Activated CD4-positive, alpha-beta T cell treated with anti-CD3 and anti-CD28 coated beads, Interleukin-2, amount 50 U/mL, for 48 hours (primary cell): ENCODE results near the gene SUPT20HL1.
"Not testable (repeated sequence)": the region's sequence is repeated elsewhere in the genome, so short reads cannot be mapped to it uniquely, and the experiment has no call there.

Experiments used
- DNase-seq, 2 experiments: peaks; one replicate each; pipeline ENCODE4 v3.0.0-alpha.2; 2020

The SUPT20HL1 gene

GRCh38 chrX:24360272-24360671 is at the start of gene SUPT20HL1:
SUPT20HL1 (plus strand) TSS chrX:24360639; CDS start chrX:24362761, 2,122 bp downstream.
- DNase-seq = no peak

- DNase-seq = not testable (repeated sequence)
These were observed 49.5 kb upstream of the SUPT20HL1 start for GRCh38 chrX:24310916-24311315.

GRCh38 chrX:24311507-24312248 is 48.8 kb upstream of the SUPT20HL1 start:
- DNase-seq = not testable (repeated sequence)

GRCh38 chrX:24312249-24312607 is 48.2 kb upstream of the SUPT20HL1 start:
- not testable (repeated sequence) for DNase-seq

GRCh38 chrX:24314019-24314635 is 46.3 kb upstream of the SUPT20HL1 start, which contains the start of gene SUPT20HL2:
SUPT20HL2 (minus strand) TSS chrX:24314069; CDS start chrX:24313315, 754 bp downstream.
- DNase-seq = no peak

DNA sequence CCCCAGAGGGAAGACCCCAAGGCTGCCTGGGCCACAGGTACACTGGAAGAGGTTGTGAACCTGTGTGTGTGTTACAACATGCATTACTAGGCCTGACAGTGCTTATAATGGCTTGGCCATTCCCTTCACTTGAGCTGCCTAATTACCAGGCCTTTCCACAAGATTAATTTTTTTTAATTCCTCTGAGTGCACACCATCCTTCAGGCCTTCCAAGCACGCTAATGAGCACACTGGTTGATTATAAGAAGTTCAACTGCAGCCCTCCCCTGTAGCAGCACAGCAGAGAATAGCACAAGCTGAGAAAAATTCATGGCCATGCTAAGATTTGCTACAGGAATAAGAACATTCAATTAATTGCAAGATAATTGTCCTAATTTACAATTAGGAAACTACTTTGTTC is 44.3 kb upstream of the SUPT20HL1 start:
- DNase-seq = no peak

DNA sequence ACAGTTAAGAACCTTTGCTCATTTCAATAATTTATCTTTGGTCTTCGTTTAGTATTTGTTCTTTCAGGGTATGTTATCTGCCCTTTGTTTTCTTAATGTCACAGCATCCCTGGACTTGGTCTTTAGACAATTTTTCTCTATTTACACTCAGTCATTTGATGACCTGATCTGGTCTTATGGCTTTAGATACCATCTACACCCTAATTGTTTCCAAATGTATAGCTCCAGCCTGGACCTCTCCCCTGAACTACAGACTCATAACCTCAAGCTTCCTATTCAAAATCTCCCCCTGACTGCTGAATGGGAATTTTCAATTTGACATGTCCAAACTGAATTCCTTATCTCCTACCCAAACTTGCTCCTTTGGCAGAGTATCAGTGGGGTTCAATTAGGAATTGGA is 42.9 kb upstream of the SUPT20HL1 start:
- DNase-seq = no peak

- no peak for DNase-seq
These were observed 38.6 kb upstream of the SUPT20HL1 start for GRCh38 chrX:24321741-24322395.

- DNase-seq = no peak
These were observed 35.2 kb upstream of the SUPT20HL1 start for GRCh38 chrX:24325231-24325630.

- DNase-seq = no peak
These were observed 27.6 kb upstream of the SUPT20HL1 start for GRCh38 chrX:24332878-24333277.

- DNase-seq = no peak
These were observed 27.1 kb upstream of the SUPT20HL1 start for GRCh38 chrX:24333371-24333770.

DNA sequence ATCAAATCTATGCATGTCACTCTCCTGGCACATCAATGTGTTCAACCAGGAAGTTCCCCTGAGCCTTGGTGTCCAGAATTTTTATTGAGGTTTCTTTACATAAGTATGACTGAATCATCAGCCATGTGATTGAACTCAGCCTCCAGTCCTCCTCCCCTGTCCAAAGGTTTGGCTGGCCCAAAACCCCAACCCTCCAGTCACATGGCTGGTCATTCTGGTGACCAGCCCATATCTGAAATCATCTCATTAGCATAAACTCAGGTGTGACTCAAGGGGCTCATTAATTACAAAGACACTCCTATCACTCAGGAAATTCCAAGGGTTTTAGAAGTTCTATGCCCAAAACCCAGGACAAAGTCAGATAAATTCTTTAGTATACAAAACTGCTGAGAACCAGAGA is 26.0 kb upstream of the SUPT20HL1 start:
- DNase-seq = no peak

- no peak for DNase-seq
These were observed 24.6 kb upstream of the SUPT20HL1 start for GRCh38 chrX:24335871-24336270.

- DNase-seq = no peak
These were observed 20.5 kb upstream of the SUPT20HL1 start for GRCh38 chrX:24339911-24340310.

DNA sequence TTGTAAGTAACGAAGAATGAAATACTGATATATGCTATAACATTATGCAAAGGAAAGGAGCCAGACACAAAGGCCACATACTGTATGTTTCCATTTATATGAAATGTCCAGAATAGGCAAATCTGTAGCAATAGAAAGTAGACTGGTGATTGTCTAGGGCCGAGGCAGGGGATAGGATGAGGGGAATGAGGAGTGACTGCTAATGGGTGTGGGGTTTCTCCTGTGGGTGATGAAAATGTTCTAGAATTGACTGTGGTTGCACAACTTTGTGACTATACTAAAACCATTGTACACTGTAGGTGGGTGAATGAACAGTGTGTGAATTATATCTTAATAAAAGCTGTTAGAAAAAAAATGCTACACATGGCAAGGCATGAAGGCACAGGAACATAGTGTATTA is 19.9 kb upstream of the SUPT20HL1 start:
- no peak for DNase-seq

DNA sequence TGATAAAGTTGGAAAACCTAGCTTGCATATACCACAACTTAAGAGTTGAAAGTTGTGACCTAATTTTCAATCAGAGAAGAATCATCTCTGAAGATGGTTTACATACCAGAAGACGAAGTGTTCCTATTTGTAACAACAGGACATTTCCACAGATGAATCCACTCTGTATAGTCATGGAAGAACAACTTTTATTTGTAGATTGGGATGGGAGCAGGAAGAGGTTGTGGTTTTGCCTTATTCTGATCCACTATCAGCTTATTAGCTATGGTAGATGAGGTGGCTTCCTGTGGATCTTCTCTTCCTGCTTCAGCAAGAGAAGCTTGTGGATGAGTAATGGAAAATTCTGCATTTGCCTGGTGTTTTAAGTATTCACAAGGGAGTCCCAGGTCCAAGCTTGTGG is 18.6 kb upstream of the SUPT20HL1 start:
- DNase-seq = no peak

DNA sequence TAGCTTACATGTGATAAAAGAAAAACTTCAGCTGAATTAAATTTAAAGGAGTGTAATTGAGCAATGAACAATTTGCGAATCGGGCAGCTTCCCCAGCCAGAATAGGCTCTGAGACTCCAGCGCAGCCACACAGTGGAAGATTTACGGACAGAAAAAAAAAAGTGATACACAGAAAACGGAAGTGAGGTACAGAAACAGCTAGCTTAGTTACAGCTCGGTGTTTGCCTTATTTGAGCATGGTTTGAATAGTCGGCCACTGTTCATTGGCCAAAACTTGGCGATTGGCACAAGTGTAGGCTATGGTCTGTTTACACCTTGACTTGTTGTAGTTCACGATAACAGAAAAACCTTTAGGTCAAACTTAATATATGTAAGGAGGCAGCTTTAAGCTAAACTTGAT is 16.7 kb upstream of the SUPT20HL1 start:
- DNase-seq = no peak

- DNase-seq = no peak
These were observed 12.6 kb upstream of the SUPT20HL1 start for GRCh38 chrX:24347881-24348280.

- no peak for DNase-seq
These were observed 10.2 kb upstream of the SUPT20HL1 start for GRCh38 chrX:24350217-24350616.

DNA sequence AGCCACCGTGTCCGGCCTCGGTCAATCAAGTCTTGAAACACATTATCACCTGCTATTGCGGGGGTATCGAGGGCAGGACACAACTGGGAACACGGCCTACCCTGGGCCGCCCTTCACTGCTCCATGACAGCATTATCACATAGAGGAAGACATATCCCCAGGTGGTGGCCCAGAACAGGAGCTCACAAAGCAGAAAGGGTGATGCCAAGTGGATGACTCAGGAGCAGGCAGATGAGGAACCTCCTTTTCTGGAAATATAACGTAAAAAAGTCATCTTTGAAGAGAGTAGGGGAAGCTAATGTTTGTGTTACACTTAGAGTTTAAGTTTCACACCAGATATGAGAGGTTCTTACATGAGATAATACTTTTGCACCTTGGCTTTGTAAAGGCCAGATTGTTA is 5.3 kb upstream of the SUPT20HL1 start:
- DNase-seq = no peak

GRCh38 chrX:24357106-24357505 is 3.3 kb upstream of the SUPT20HL1 start:
- no peak for DNase-seq

DNA sequence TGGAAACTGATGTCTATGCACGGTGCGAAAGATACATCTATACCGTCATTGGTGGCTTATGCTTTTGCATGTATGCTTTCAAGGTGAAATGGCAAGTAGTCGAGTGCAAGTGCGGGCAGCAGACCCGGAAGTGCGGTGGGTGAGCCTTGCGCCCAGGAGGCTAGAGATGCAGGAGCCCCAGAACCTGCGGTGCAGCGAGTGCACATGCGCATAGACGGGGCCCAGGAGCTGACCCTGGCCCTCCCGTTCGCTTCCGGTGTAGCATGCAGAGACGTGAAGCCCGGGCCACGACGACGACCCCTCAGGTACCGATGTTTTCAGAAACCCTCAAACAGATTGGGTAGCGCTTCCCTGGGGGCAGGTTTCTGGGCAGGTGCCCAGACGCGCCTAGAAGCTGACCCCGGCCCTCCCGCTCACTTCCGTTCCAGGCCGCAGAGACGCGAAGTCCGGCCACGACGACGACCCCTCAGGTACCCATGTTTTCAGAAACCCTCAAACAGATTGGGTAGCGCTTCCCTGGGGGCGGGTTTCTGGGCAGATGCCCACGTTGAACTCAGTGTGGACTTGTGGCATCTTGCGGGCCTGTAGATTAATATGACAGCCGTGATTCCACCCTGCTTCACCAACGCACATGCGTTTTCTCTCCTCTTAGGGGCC is 1.8 kb downstream of the SUPT20HL1 start:
- DNase-seq = not testable (repeated sequence)

GRCh38 chrX:24363432-24364181 is 3.2 kb downstream of the SUPT20HL1 start:
- not testable (repeated sequence) for DNase-seq
